Dedifferentiated amniotic fluid mesenchymal stem cell (primary cell): ENCODE data around the gene FAM156B.
A peak's percentile ranks its signal among the peaks of the same experiment; 100 is the strongest.
"Not testable (repeated sequence)": the region's sequence is repeated elsewhere in the genome, so short reads cannot be mapped to it uniquely, and the experiment has no call there.

Experiments
- DNase-seq: peaks from one replicate; pipeline ENCODE4 v3.0.0-alpha.2; 2016; ENCODE audit errors: extremely low spot score

Gene FAM156B

DNA sequence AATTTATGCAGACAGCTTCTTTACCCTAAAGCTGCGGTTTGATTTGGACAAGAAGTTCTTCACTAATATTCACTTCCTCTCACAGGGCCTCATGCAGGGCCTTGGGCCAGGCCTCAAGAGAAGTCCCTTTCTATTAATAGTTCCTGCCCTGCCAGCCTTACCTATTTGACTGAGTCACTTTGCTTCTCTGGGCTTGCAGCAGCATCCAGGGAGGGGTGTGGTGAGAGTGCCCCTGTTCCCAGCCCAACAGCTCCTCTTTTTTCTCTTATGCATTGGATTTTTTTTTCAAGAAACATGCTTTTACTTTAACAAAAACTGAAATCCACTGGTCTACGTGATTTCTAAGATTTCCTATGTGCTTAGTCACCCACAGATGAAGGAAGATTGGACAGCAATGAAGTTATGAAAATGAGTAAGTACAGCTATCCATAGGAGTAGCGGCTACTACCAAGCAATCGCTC is 26.7 kb downstream of the FAM156B start:
- DNase-seq: peak; percentile 45

- not testable (repeated sequence) for DNase-seq
Observed at GRCh38 chrX:52930214-52930613, 33.1 kb downstream of the FAM156B start.

- DNase-seq: no peak
Observed at GRCh38 chrX:52933213-52933612, 36.1 kb downstream of the FAM156B start.

- no peak for DNase-seq
Observed at GRCh38 chrX:52933976-52934703, 37.0 kb downstream of the FAM156B start.

DNA sequence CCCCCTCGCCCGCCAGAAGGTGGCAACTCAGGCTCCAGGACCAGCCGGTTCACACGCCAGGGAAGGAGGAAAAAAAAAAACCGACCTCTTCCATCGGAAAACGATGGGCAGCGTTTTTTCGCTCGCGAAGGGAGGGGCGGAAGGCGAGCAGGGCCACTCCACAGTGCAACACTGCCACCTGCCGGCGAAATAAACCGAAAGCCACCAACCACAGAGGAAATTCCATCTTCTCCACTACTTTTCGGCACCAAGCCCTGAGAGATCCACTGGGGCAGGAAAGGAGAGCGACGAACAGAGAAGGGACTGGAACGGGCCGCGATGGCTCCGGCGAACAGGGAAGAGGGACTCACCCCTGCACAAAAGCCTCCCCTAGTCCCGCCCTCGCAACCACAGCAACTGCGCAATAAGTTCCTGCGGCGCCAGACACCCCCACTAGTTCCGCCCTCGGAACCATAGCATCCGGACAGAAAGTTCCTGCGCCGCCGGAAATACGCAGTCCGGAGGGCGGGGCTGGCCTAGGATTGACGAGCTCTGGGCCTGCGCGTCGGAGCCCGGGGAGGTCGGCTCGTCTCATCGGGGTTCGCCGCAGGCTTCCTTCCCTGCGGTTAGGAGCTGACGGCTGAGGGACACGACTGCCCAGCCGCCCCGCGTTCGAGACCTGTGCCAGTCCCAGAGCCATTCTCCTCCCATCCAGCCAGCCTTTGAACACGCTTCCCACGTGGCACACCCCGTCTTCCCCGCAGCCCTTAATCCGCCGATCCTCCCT is 37.8 kb downstream of the FAM156B start:
- DNase-seq: peak; percentile 89

- not testable (repeated sequence) for DNase-seq
Observed at GRCh38 chrX:52935470-52935784, 38.3 kb downstream of the FAM156B start.

DNA sequence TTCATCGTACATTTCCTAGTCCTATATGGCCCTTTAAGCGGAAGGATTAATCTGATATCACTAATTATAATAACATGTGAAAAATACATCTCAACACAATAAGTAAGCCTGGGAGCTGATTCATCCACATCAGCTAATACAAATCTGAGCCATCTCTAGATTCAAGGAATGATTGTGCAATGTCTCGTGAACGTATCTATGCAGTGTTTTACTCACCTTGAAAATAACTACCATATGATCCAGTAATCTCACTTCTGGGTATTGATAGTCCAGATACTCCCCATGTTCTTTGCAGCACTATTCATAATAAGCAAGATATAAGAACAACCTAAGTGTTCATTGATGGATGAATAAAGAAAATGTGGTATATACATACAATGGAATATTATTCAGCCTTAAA is 43.6 kb downstream of the FAM156B start:
- DNase-seq: not testable (repeated sequence)

DNA sequence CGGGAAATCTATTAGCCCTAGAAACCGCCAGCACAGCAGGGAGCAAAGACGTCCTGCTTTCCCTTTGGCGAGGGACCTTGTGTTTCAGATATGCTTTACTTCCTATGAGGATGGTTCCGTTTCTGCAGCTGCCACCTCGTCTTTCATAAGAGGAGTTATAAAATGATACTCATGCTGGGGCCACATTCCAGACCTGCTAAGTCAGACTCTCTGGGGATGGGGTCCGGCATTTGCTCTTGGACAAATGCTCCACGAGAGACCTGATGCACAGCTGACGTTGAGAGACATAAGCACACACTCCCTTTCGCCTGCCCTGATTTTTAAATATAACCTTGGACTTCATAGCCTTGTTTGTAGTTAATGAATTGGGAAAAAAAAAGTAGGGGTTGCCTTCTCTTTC is 44.6 kb downstream of the FAM156B start:
- not testable (repeated sequence) for DNase-seq

GRCh38 chrX:52945838-52946494 is 48.8 kb downstream of the FAM156B start:
- DNase-seq: not testable (repeated sequence)

- DNase-seq: not testable (repeated sequence)
Observed at GRCh38 chrX:52947501-52947900, 50.4 kb downstream of the FAM156B start.

DNA sequence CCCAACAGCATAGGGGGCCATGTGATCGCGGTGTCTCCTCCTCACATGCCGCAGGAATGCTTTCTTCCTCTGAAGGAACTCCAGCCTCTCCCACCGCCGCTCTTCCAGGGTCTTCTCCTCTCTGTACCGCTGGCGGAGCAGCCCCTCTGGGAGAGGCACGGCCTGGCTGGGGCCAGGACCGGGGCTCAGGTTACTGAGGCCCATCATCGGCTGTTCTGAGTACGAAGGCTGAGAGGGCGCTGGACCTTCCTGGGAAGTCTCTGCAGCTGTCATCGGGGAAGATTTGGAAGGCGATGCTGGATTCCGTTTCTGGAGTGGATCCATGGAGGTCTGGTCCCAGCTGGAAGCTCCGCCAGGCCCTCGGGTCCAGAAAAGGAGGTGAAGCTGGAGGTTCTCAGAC is 51.1 kb downstream of the FAM156B start:
- not testable (repeated sequence) for DNase-seq

DNA sequence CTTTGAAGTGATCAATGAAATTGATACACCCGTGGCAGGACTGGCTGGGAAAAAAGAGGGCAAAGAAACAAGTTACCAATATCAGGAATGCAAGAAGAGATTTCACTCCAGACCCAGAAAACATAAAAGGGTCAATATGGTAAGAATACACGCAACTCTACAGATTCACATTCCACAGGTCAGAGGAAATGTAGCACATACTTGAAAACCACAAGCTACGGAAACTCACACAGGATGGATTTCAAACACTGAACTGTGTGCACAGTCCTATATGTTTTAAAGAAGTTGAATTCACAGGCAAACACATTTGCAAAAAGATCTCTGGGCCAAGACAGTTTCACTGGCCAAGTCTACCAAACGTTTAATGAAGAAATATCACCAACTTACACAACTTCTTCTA is 52.2 kb downstream of the FAM156B start:
- DNase-seq: not testable (repeated sequence)

- not testable (repeated sequence) for DNase-seq
Observed at GRCh38 chrX:52949884-52950283, 52.8 kb downstream of the FAM156B start.
